A549 treated with CpdA at 1 μM for 4 hours (cell line): ENCODE measurements around the gene STEAP3. TPM values are rescaled to one million over a fixed set of nuclear protein-coding genes. Genes with fewer than 3 reads are reported as not detected.

Experiments
- total RNA-seq: library from RNA; stranded (reverse); fragments of 200-300 nt; extraction: Qiagen RNA extraction; gene quantifications from 5 replicates; pipeline ENCODE4 v1.2.3, GENCODE V29; 2022; ENCODE audit warnings: low read depth

STEAP3 gene, protein sequence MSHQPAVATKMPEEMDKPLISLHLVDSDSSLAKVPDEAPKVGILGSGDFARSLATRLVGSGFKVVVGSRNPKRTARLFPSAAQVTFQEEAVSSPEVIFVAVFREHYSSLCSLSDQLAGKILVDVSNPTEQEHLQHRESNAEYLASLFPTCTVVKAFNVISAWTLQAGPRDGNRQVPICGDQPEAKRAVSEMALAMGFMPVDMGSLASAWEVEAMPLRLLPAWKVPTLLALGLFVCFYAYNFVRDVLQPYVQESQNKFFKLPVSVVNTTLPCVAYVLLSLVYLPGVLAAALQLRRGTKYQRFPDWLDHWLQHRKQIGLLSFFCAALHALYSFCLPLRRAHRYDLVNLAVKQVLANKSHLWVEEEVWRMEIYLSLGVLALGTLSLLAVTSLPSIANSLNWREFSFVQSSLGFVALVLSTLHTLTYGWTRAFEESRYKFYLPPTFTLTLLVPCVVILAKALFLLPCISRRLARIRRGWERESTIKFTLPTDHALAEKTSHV
- 37.8 to 47.6 TPM (median 40.8 TPM) in 5 replicates for total RNA-seq

GRCh38 chr2:119223521-119224390 lies at the start of gene STEAP3:
TSS of gene STEAP3 (plus strand) at chr2:119223834. CDS start at chr2:119231013, 7,179 bp downstream.

Other genes starting within 250 kb of the STEAP3 start
- gene C1QL2, start 65.1 kb upstream of the STEAP3 start, total RNA-seq = 0.09 to 0.18 TPM (median 0.11 TPM) in 4 of 5 replicates, not detected in the other
- 10.7 to 15.3 TPM (median 12.0 TPM) in 5 replicates for gene C2orf76, start 143.0 kb downstream of the STEAP3 start, total RNA-seq
- 389 to 486 TPM (median 405 TPM) in 5 replicates for gene DBI, start 143.1 kb downstream of the STEAP3 start, total RNA-seq
- gene TMEM37, start 208.0 kb downstream of the STEAP3 start, total RNA-seq = 1.2 to 2.1 TPM (median 1.9 TPM) in 5 replicates